Mesothelial cell of epicardium (in vitro differentiated cells): ENCODE data around the gene KLHL15. TPM values are rescaled to one million over a fixed set of nuclear protein-coding genes. Genes with fewer than 3 reads are reported as not detected.

Experiments
- DNase-seq, 2 experiments: peaks; one replicate each; pipeline ENCODE4 v3.0.0; 2021; ENCODE audit warnings: low spot score in 2 of 2; ENCODE audit not compliant: unreplicated experiment in 2 of 2
- H3K27ac Mint-ChIP-seq: 2 replicates; pipeline ENCODE4 v1.8.0; 2021; ENCODE audit warnings: mixed read lengths
- H3K27me3 Mint-ChIP-seq: 2 replicates; pipeline ENCODE4 v1.8.0; 2021; ENCODE audit warnings: low read depth, mixed read lengths
- H3K36me3 Mint-ChIP-seq: 2 replicates; pipeline ENCODE4 v1.8.0; 2021; ENCODE audit warnings: mixed read lengths
- H3K4me1 Mint-ChIP-seq: 2 replicates; pipeline ENCODE4 v1.8.0; 2021; ENCODE audit warnings: mixed read lengths
- H3K4me3 Mint-ChIP-seq: 2 replicates; pipeline ENCODE4 v1.8.0; 2021; ENCODE audit warnings: mild to moderate bottlenecking, moderate library complexity, mixed read lengths
- H3K9me3 Mint-ChIP-seq: 2 replicates; pipeline ENCODE4 v1.8.0; 2021; ENCODE audit warnings: mixed read lengths
- CTCF ChIP-seq: fragments of 200-600 bp; sonication (generic); IDR thresholded peaks from one replicate; pipeline ENCODE4 v1.5.0; 2021; ENCODE audit warnings: antibody characterized with exemption; ENCODE audit not compliant: unreplicated experiment
- total RNA-seq: library from RNA; stranded (reverse); gene quantifications from 3 replicates; pipeline ENCODE4 v1.2.1, GENCODE V29; 2021

Gene KLHL15
- total RNA-seq, 1 donor from 2014 or later = 21.9 TPM

- H3K27me3 Mint-ChIP-seq = no peaks in the 10 kb centered on the region
- H3K36me3 Mint-ChIP-seq = peaks cover 29% of the 10 kb centered on the region
- peak overlapping the region; percentile 72 for H3K27ac Mint-ChIP-seq
- no peak overlapping the region for H3K4me3 Mint-ChIP-seq
- no peaks in the 10 kb centered on the region for H3K9me3 Mint-ChIP-seq
- DNase-seq = no peak
- no peak for TF ChIP-seq CTCF
- H3K4me1 Mint-ChIP-seq = peaks cover 10% of the 10 kb centered on the region
Observed at GRCh38 chrX:23993012-23993633, 33.9 kb downstream of the KLHL15 start.

- DNase-seq = no peak
- Mint-ChIP-seq H3K27ac (peak overlapping the region; percentile 13), H3K4me3 (no peak overlapping the region), H3K9me3 (no peaks in the 10 kb centered on the region), H3K36me3 (peaks cover 32% of the 10 kb centered on the region), H3K4me1 (peaks cover 10% of the 10 kb centered on the region), H3K27me3 (no peaks in the 10 kb centered on the region)
- no peak for TF ChIP-seq CTCF
Observed at GRCh38 chrX:23992431-23992830, 34.6 kb downstream of the KLHL15 start.

GRCh38 chrX:23990455-23990854 lies 36.5 kb downstream of the KLHL15 start:
- no peak for DNase-seq
- H3K27ac Mint-ChIP-seq = no peak overlapping the region
- H3K4me3 Mint-ChIP-seq = no peak overlapping the region
- H3K27me3 Mint-ChIP-seq = no peaks in the 10 kb centered on the region
- no peak for TF ChIP-seq CTCF
- H3K36me3 Mint-ChIP-seq = peaks cover 34% of the 10 kb centered on the region
- peaks cover 10% of the 10 kb centered on the region for H3K4me1 Mint-ChIP-seq
- no peaks in the 10 kb centered on the region for H3K9me3 Mint-ChIP-seq

- H3K9me3 Mint-ChIP-seq = no peaks in the 10 kb centered on the region
Observed at GRCh38 chrX:23989689-23990088, 37.3 kb downstream of the KLHL15 start.

GRCh38 chrX:23982891-23983290 lies 44.1 kb downstream of the KLHL15 start:
- no peak overlapping the region for H3K4me3 Mint-ChIP-seq

More at GRCh38 chrX:23989689-23990088, 37.3 kb downstream of the KLHL15 start:
- DNase-seq = no peak
- H3K36me3 Mint-ChIP-seq = peaks cover 34% of the 10 kb centered on the region
- no peak for TF ChIP-seq CTCF
- peaks cover 16% of the 10 kb centered on the region for H3K4me1 Mint-ChIP-seq
- H3K27ac Mint-ChIP-seq = no peak overlapping the region
- H3K27me3 Mint-ChIP-seq = no peaks in the 10 kb centered on the region
- H3K4me3 Mint-ChIP-seq = no peak overlapping the region

More at GRCh38 chrX:23982891-23983290, 44.1 kb downstream of the KLHL15 start:
- no peak for DNase-seq
- Mint-ChIP-seq H3K36me3 (peaks cover 18% of the 10 kb centered on the region), H3K4me1 (peaks cover 32% of the 10 kb centered on the region), H3K27me3 (no peaks in the 10 kb centered on the region), H3K27ac (no peak overlapping the region), H3K9me3 (no peaks in the 10 kb centered on the region)
- TF ChIP-seq CTCF = no peak
